GM12878 (cell line): Measurements from ENCODE around the gene BNC2. TPM values are rescaled to one million over a fixed set of nuclear protein-coding genes. Genes with fewer than 3 reads are reported as not detected.

ENCODE experiments used
- ATAC-seq: fragments of 200-7000 bp; cut with Tn5 transposase; 3 replicates; pipeline ENCODE4 v1.9.1; 2020; ENCODE audit warnings: mild to moderate bottlenecking, moderate library complexity
- BruUV-seq: library from RNA; stranded (reverse); fragments of 400-500 nt; replicated peaks from 2 replicates; lab custom pipeline; 2021; lab: Mats Ljungman, UMichigan
- CTCF ChIA-PET: fragments of 300-600 bp; sonication (Branson Sonifier 250); formaldehyde crosslinking; extraction: SDS; loops from one replicate; lab custom pipeline; 2021; ENCODE audit warnings: inconsistent platforms; lab: Yijun Ruan, JAX
- POLR2A ChIA-PET: fragments of 350-600 bp; formaldehyde crosslinking; extraction: SDS; loops from one replicate; lab custom pipeline; 2021; ENCODE audit warnings: inconsistent platforms; lab: Charles Lee
- RAD21 ChIA-PET: fragments of 300-600 bp; sonication (Branson Sonifier 250); formaldehyde crosslinking; loops from one replicate; lab custom pipeline; 2023; ENCODE audit warnings: antibody characterized with exemption; ENCODE audit not compliant: unreplicated experiment; lab: Charles Lee
- SMC1A ChIA-PET: fragments of 300-600 bp; sonication (Branson Sonifier 250); formaldehyde crosslinking; loops from one replicate; lab custom pipeline; 2023; ENCODE audit not compliant: unreplicated experiment, uncharacterized antibody; lab: Charles Lee
- DNase-seq: peaks from one replicate; pipeline ENCODE4 v3.0.0-alpha.2; 2011; ENCODE audit warnings: low read depth, low spot score
- FAIRE-seq: peaks from 3 replicates; lab custom pipeline; 2011; peaks lifted over from hg19 to GRCh38; lab: Jason Lieb, UNC
- H2AFZ ChIP-seq: 2 replicates; pipeline ENCODE4 v1.6.0; 2011; ENCODE audit warnings: low read depth, low read length, control low read depth; ENCODE audit not compliant: control insufficient read depth
- H3K27ac ChIP-seq: 2 replicates; pipeline ENCODE4 v1.5.1; 2011; ENCODE audit warnings: control low read depth; ENCODE audit not compliant: control insufficient read depth, insufficient read depth
- H3K27me3 ChIP-seq, 2 experiments: replicated peaks in 1 of 2; 2 replicates each; pipeline versions ENCODE4 v1.6.0 to v1.6.1; 2011; ENCODE audit warnings: low read length in 1 of 2; ENCODE audit not compliant: control insufficient read depth in 2 of 2, insufficient read depth in 2 of 2
- H3K36me3 ChIP-seq, 2 experiments: 2 replicates each; pipeline ENCODE4 v1.5.1; 2011; ENCODE audit warnings: low read length in 1 of 2; ENCODE audit not compliant: control insufficient read depth in 2 of 2, insufficient read depth in 2 of 2
- H3K4me1 ChIP-seq: 2 replicates; pipeline ENCODE4 v1.6.1; 2011; ENCODE audit warnings: mild to moderate bottlenecking, low read length, moderate library complexity, mixed read lengths; ENCODE audit not compliant: control insufficient read depth, insufficient read depth
- H3K4me2 ChIP-seq: 2 replicates; pipeline ENCODE4 v1.6.0; 2011; ENCODE audit warnings: control low read depth; ENCODE audit not compliant: control insufficient read depth, insufficient read depth
- H3K4me3 ChIP-seq: fragments of 200-600 bp; sonication (generic); 2 replicates; pipeline ENCODE4 v1.5.1; 2016
- H3K79me2 ChIP-seq: 2 replicates; pipeline ENCODE4 v1.6.0; 2011; ENCODE audit warnings: low read length; ENCODE audit not compliant: control insufficient read depth, insufficient read depth
- H3K9ac ChIP-seq: 2 replicates; pipeline ENCODE4 v1.8.0; 2011; ENCODE audit warnings: low read length, control low read depth, mixed read lengths; ENCODE audit not compliant: control insufficient read depth, insufficient read depth
- H3K9me3 ChIP-seq: replicated peaks from 3 replicates; pipeline ENCODE4 v1.5.1; 2011; ENCODE audit warnings: mild to moderate bottlenecking, low read length; ENCODE audit not compliant: control insufficient read depth, insufficient read depth
- H4K20me1 ChIP-seq: 2 replicates; pipeline ENCODE4 v1.6.0; 2011; ENCODE audit not compliant: control insufficient read depth, insufficient read depth
- CHD4 ChIP-seq: fragments of 200-600 bp; sonication (generic); IDR thresholded peaks from 2 replicates; pipeline ENCODE4 v1.6.1; 2016; ENCODE audit warnings: mild to moderate bottlenecking
- ESRRA ChIP-seq: IDR thresholded peaks from 2 replicates; pipeline ENCODE4 v1.6.1; 2012; ENCODE audit warnings: mild to moderate bottlenecking, low read length, improper control_type of control experiment
- EZH2 ChIP-seq: IDR thresholded peaks from 2 replicates; pipeline ENCODE4 v1.6.1; 2012; ENCODE audit warnings: low read depth, mild to moderate bottlenecking, control low read depth, inconsistent platforms, low read length, borderline replicate concordance; ENCODE audit not compliant: control insufficient read depth
- POLR2AphosphoS5 ChIP-seq: IDR thresholded peaks from 2 replicates; pipeline ENCODE4 v1.6.1; 2011; ENCODE audit warnings: mild to moderate bottlenecking, low read length, inconsistent platforms
- TCF3 ChIP-seq: IDR thresholded peaks from 2 replicates; pipeline ENCODE4 v1.6.1; 2012; ENCODE audit warnings: low read depth, mild to moderate bottlenecking, low read length, borderline replicate concordance; ENCODE audit not compliant: insufficient read depth
- YBX1 ChIP-seq: fragments of 450-650 bp; IDR thresholded peaks from 2 replicates; pipeline ENCODE4 v1.6.1; 2016; ENCODE audit warnings: antibody characterized with exemption
- ZBTB11 ChIP-seq: fragments of 450-650 bp; formaldehyde crosslinking; IDR thresholded peaks from 2 replicates; pipeline ENCODE4 v1.5.0; 2022; ENCODE audit warnings: mild to moderate bottlenecking, missing genetic modification characterization
- ZBTB4 ChIP-seq: fragments of 450-650 bp; formaldehyde crosslinking; IDR thresholded peaks from 2 replicates; pipeline ENCODE4 v1.4.0; 2022; ENCODE audit warnings: mild to moderate bottlenecking, moderate library complexity
- WGBS: methylation state at CpG from one replicate; pipeline ENCODE4 v1.1.6; 2016; ENCODE audit warnings: low lambda C conversion rate; ENCODE audit not compliant: insufficient replicate concordance, insufficient coverage; ENCODE audit errors: missing lambda C conversion rate; 5-methylcytosine and 5-hydroxymethylcytosine counted together
- in situ Hi-C: fragments of 300-500 bp; cut with MboI; formaldehyde crosslinking; loops from 9 replicates; pipeline ENCODE4 v1.14.3; 2018; ENCODE audit warnings: mixed read lengths
- intact Hi-C: fragments of 100-400 bp; cut with micrococcal nuclease; formaldehyde crosslinking; loops from one replicate; pipeline ENCODE4 v1.14.2; 2022; ENCODE audit not compliant: unreplicated experiment
- polyA plus RNA-seq, 11 experiments: library from polyadenylated mRNA; depleted of rRNA in 4 of 11; unstranded in 6 of 11; stranded (reverse) in 5 of 11; fragments of >200 nt; fragmentation: Nextera tagmentation in 4 of 11; fragmentation: Illumina TruSeq in 1 of 11; extraction: Ambion mirVana in 4 of 11; extraction: Trizol in 1 of 11; gene quantifications; 1 replicate in 1 of 11; 2 replicates in 10 of 11; pipeline versions ENCODE4 v1.2.1 to v1.2.3, GENCODE V29; 2011 to 2016; ENCODE audit warnings: inconsistent platforms in 2 of 11, missing spikeins in 2 of 11, low read depth in 1 of 11
- total RNA-seq, 4 experiments: library from RNA; depleted of rRNA in 3 of 4; stranded (reverse); fragments of >200 nt in 3 of 4; fragmentation: Illumina TruSeq in 1 of 4; extraction: Trizol in 1 of 4; gene quantifications; 2 replicates each; pipeline versions ENCODE4 v1.2.1 to v1.2.3, GENCODE V29; 2013 to 2021

Gene BNC2
- total and polyA plus RNA-seq, 10 of the 15 experiments (the other 5 are each of a cell fraction or from before 2014, with no cell fraction given): 0.05 to 14.5 (median 0.26) TPM

GRCh38 chr9:16682273-16682672 is 188.2 kb downstream of the BNC2 start (continued):
- TF ChIP-seq EZH2: no peak

- Histone ChIP-seq H3K9ac (no peak overlapping the region), H3K4me3 (no peak overlapping the region), H3K4me1 (no peaks in the 10 kb centered on the region), H3K27me3 (no peaks in the 10 kb centered on the region), H3K79me2 (no peaks in the 10 kb centered on the region), H3K4me2 (no peak overlapping the region), H3K27ac (no peak overlapping the region), H4K20me1 (no peaks in the 10 kb centered on the region), H3K36me3 (no peaks in the 10 kb centered on the region), H2AFZ (no peak overlapping the region), H3K9me3 (no peaks in the 10 kb centered on the region)
- FAIRE-seq: no peak
- in situ Hi-C loops (no loop called here), intact Hi-C loops (no loop called here)
- 68% methylated on average over 7 of the region's 7 CpGs for WGBS
- no TSS peak for BruUV-seq
- no peak for DNase-seq
- TF ChIP-seq ESRRA: no peak
- no peak for TF ChIP-seq POLR2AphosphoS5
- SMC1A ChIA-PET: no interaction called here
- ATAC-seq: no peak
- POLR2A ChIA-PET: no interaction called here
- RAD21 ChIA-PET: no interaction called here
- CTCF ChIA-PET: interaction anchor here (0.9 kb wide), 1 partner anchor 37 kb away, joined by 3 read pairs; no protein-coding TSS in a partner anchor
These were observed 188.8 kb downstream of the BNC2 start for GRCh38 chr9:16681652-16681987.

- Histone ChIP-seq H3K4me2 (no peak overlapping the region), H3K9me3 (no peaks in the 10 kb centered on the region), H3K27me3 (no peaks in the 10 kb centered on the region), H3K9ac (no peak overlapping the region), H3K4me3 (no peak overlapping the region), H2AFZ (no peak overlapping the region), H3K79me2 (no peaks in the 10 kb centered on the region), H3K36me3 (no peaks in the 10 kb centered on the region), H4K20me1 (no peaks in the 10 kb centered on the region), H3K27ac (no peak overlapping the region), H3K4me1 (no peaks in the 10 kb centered on the region)
- RAD21 ChIA-PET: interaction anchor here (0.5 kb wide), 1 partner anchor 432 kb away, joined by 3 read pairs; no protein-coding TSS in a partner anchor
- CTCF ChIA-PET: interaction anchor here (0.9 kb wide), 1 partner anchor 37 kb away, joined by 3 read pairs; no protein-coding TSS in a partner anchor
- SMC1A ChIA-PET: interaction anchor here (2.1 kb wide), 1 partner anchor 8 kb away, joined by 7 read pairs; no protein-coding TSS in a partner anchor
- ATAC-seq: no peak
- intact Hi-C loops: no loop called here
- in situ Hi-C loops: no loop called here
- no peak for DNase-seq
- POLR2A ChIA-PET: no interaction called here
- 5% methylated on average over 5 of the region's 5 CpGs for WGBS
- no peak for FAIRE-seq
- BruUV-seq: no TSS peak
- TF ChIP-seq ZBTB11 (CRISPR knock-in tag): no peak
- no peak for TF ChIP-seq ZBTB4
- no peak for TF ChIP-seq TCF3
- TF ChIP-seq YBX1: no peak
- TF ChIP-seq CHD4: no peak
These were observed 189.4 kb downstream of the BNC2 start for GRCh38 chr9:16680975-16681651.
